ENCODE measurements around the gene SLC38A8.

Gene SLC38A8

GRCh38 chr16:83973077-83973476 lies 69.5 kb downstream of the SLC38A8 start:
- FAIRE-seq (no peak), DNase-seq (ENCODE audit: insufficient read length, low spot score) (no peak)

- no peak for FAIRE-seq
Measured at GRCh38 chr16:83972256-83973008, 70.2 kb downstream of the SLC38A8 start.

GRCh38 chr16:83971165-83972130 lies 71.1 kb downstream of the SLC38A8 start:
- DNase-seq (ENCODE audit: insufficient read length, low spot score) (no peak), FAIRE-seq (no peak)

More at GRCh38 chr16:83972256-83973008, 70.2 kb downstream of the SLC38A8 start:
- DNase-seq (ENCODE audit: insufficient read length, low spot score), result no peak

GRCh38 chr16:83970430-83970815 lies 72.2 kb downstream of the SLC38A8 start:
- DNase-seq (ENCODE audit: insufficient read length, low spot score) (no peak), FAIRE-seq (no peak)

- FAIRE-seq, result no peak
- no peak for DNase-seq (ENCODE audit: insufficient read length, low spot score)
Measured at GRCh38 chr16:83969771-83970429, 72.7 kb downstream of the SLC38A8 start.

- no peak for DNase-seq (ENCODE audit: insufficient read length, low spot score)
- no peak for FAIRE-seq
Measured at GRCh38 chr16:83968891-83969649, 73.5 kb downstream of the SLC38A8 start.

- DNase-seq (ENCODE audit: insufficient read length, low spot score) (no peak), FAIRE-seq (no peak)
Measured at GRCh38 chr16:83968306-83968851, 74.2 kb downstream of the SLC38A8 start.

GRCh38 chr16:83967838-83968305 lies 74.7 kb downstream of the SLC38A8 start, which contains the start of gene NECAB2:
Gene NECAB2, plus strand, starts transcription at chr16:83968244. Its CDS starts 405 bp downstream, at chr16:83968649.
- peak; percentile 88 for FAIRE-seq
- DNase-seq (ENCODE audit: insufficient read length, low spot score), result peak; percentile 78

GRCh38 chr16:83967091-83967490 lies 75.5 kb downstream of the SLC38A8 start:
- no peak for FAIRE-seq

GRCh38 chr16:83966153-83966696 lies 76.4 kb downstream of the SLC38A8 start:
- DNase-seq (ENCODE audit: insufficient read length, low spot score) (no peak), FAIRE-seq (no peak)

More at GRCh38 chr16:83967091-83967490, 75.5 kb downstream of the SLC38A8 start:
- DNase-seq (ENCODE audit: insufficient read length, low spot score), result no peak

GRCh38 chr16:83965444-83966152 lies 77.0 kb downstream of the SLC38A8 start:
- DNase-seq (ENCODE audit: insufficient read length, low spot score) (no peak), FAIRE-seq (no peak)

GRCh38 chr16:83964684-83965443 lies 77.7 kb downstream of the SLC38A8 start:
- no peak for DNase-seq (ENCODE audit: insufficient read length, low spot score)

GRCh38 chr16:83963277-83964119 lies 79.1 kb downstream of the SLC38A8 start:
- no peak for FAIRE-seq
- DNase-seq (ENCODE audit: insufficient read length, low spot score), result no peak

More at GRCh38 chr16:83964684-83965443, 77.7 kb downstream of the SLC38A8 start:
- FAIRE-seq, result no peak

- DNase-seq (ENCODE audit: insufficient read length, low spot score), result no peak
- no peak for FAIRE-seq
Measured at GRCh38 chr16:83961591-83961990, 81.0 kb downstream of the SLC38A8 start.

GRCh38 chr16:83960521-83961249 lies 81.9 kb downstream of the SLC38A8 start:
- FAIRE-seq (no peak), DNase-seq (ENCODE audit: insufficient read length, low spot score) (no peak)

All from HTR-8/SVneo (cell line).